ENCODE results near the gene GOSR1. TPM values are rescaled to one million over a fixed set of nuclear protein-coding genes. Genes with fewer than 3 reads are reported as not detected.
A peak's percentile ranks its signal among the peaks of the same experiment; 100 is the strongest.
"Not testable (repeated sequence)": the region's sequence is repeated elsewhere in the genome, so short reads cannot be mapped to it uniquely, and the experiment has no call there.

GOSR1 gene
- total RNA-seq, 1 experiment from 2014 or later, result 33.9 TPM

GRCh38 chr17:30495586-30495985 is 18.4 kb downstream of the GOSR1 start:
- in situ Hi-C loops (cut with HindIII; ENCODE audit: low sequenced_read_pairs), result no loop called here
- DNase-seq (ENCODE audit: low spot score), result peak; percentile 45

GRCh38 chr17:30503558-30503957 is 26.4 kb downstream of the GOSR1 start:
- in situ Hi-C loops (cut with HindIII; ENCODE audit: low sequenced_read_pairs), result no loop called here
- no peak for DNase-seq (ENCODE audit: low spot score)

- no peak for DNase-seq (ENCODE audit: low spot score)
- in situ Hi-C loops (cut with HindIII; ENCODE audit: low sequenced_read_pairs), result no loop called here
Measured at GRCh38 chr17:30505868-30506417, 28.7 kb downstream of the GOSR1 start.

GRCh38 chr17:30506481-30506880 is 29.3 kb downstream of the GOSR1 start:
- in situ Hi-C loops (cut with HindIII; ENCODE audit: low sequenced_read_pairs), result no loop called here
- no peak for DNase-seq (ENCODE audit: low spot score)

- in situ Hi-C loops (cut with HindIII; ENCODE audit: low sequenced_read_pairs), result no loop called here
Measured at GRCh38 chr17:30513346-30513745, 36.1 kb downstream of the GOSR1 start.

GRCh38 chr17:30514895-30515596 is 37.8 kb downstream of the GOSR1 start:
- DNase-seq (ENCODE audit: low spot score), result no peak
- in situ Hi-C loops (cut with HindIII; ENCODE audit: low sequenced_read_pairs), result no loop called here

More at GRCh38 chr17:30513346-30513745, 36.1 kb downstream of the GOSR1 start:
- DNase-seq (ENCODE audit: low spot score), result no peak

GRCh38 chr17:30517786-30518185 is 40.6 kb downstream of the GOSR1 start:
- DNase-seq (ENCODE audit: low spot score), result no peak
- in situ Hi-C loops (cut with HindIII; ENCODE audit: low sequenced_read_pairs), result no loop called here

- in situ Hi-C loops (cut with HindIII; ENCODE audit: low sequenced_read_pairs), result no loop called here
- DNase-seq (ENCODE audit: low spot score), result no peak
Measured at GRCh38 chr17:30519166-30519565, 42.0 kb downstream of the GOSR1 start.

- DNase-seq (ENCODE audit: low spot score), result no peak
- in situ Hi-C loops (cut with HindIII; ENCODE audit: low sequenced_read_pairs), result no loop called here
Measured at GRCh38 chr17:30519707-30520106, 42.5 kb downstream of the GOSR1 start.

GRCh38 chr17:30520436-30520835 is 43.2 kb downstream of the GOSR1 start:
- in situ Hi-C loops (cut with HindIII; ENCODE audit: low sequenced_read_pairs), result no loop called here

GRCh38 chr17:30520882-30521281 is 43.7 kb downstream of the GOSR1 start:
- DNase-seq (ENCODE audit: low spot score), result no peak
- in situ Hi-C loops (cut with HindIII; ENCODE audit: low sequenced_read_pairs), result no loop called here

More at GRCh38 chr17:30520436-30520835, 43.2 kb downstream of the GOSR1 start:
- DNase-seq (ENCODE audit: low spot score), result no peak

- in situ Hi-C loops (cut with HindIII; ENCODE audit: low sequenced_read_pairs), result no loop called here
- no peak for DNase-seq (ENCODE audit: low spot score)
Measured at GRCh38 chr17:30521766-30522165, 44.6 kb downstream of the GOSR1 start.

- in situ Hi-C loops (cut with HindIII; ENCODE audit: low sequenced_read_pairs); DNase-seq (ENCODE audit: low spot score): not testable (repeated sequence)
Measured at GRCh38 chr17:30523236-30523635, 46.0 kb downstream of the GOSR1 start.

- in situ Hi-C loops (cut with HindIII; ENCODE audit: low sequenced_read_pairs), result no loop called here
- DNase-seq (ENCODE audit: low spot score), result no peak
Measured at GRCh38 chr17:30524847-30525246, 47.6 kb downstream of the GOSR1 start.

- no peak for DNase-seq (ENCODE audit: low spot score)
- in situ Hi-C loops (cut with HindIII; ENCODE audit: low sequenced_read_pairs), result no loop called here
Measured at GRCh38 chr17:30526401-30526800, 49.2 kb downstream of the GOSR1 start.

GRCh38 chr17:30528701-30529100 is 51.5 kb downstream of the GOSR1 start:
- in situ Hi-C loops (cut with HindIII; ENCODE audit: low sequenced_read_pairs); DNase-seq (ENCODE audit: low spot score): not testable (repeated sequence)

- no peak for DNase-seq (ENCODE audit: low spot score)
- in situ Hi-C loops (cut with HindIII; ENCODE audit: low sequenced_read_pairs), result no loop called here
Measured at GRCh38 chr17:30530346-30531025, 53.3 kb downstream of the GOSR1 start.

GRCh38 chr17:30532871-30533270 is 55.7 kb downstream of the GOSR1 start:
- in situ Hi-C loops (cut with HindIII; ENCODE audit: low sequenced_read_pairs), result no loop called here

GRCh38 chr17:30534298-30534697 is 57.1 kb downstream of the GOSR1 start:
- in situ Hi-C loops (cut with HindIII; ENCODE audit: low sequenced_read_pairs), result no loop called here
- DNase-seq (ENCODE audit: low spot score), result no peak

More at GRCh38 chr17:30532871-30533270, 55.7 kb downstream of the GOSR1 start:
- no peak for DNase-seq (ENCODE audit: low spot score)
